GM23338 (cell line): ENCODE measurements around the gene HSPE1. TPM values are rescaled to one million over a fixed set of nuclear protein-coding genes. Genes with fewer than 3 reads are reported as not detected.

Experiments
- ATAC-seq: fragments of 200-7000 bp; cut with Tn5 transposase; 3 replicates; pipeline ENCODE4 v1.9.1; 2020
- DNase-seq: peaks from one replicate; pipeline ENCODE4 v3.0.0-alpha.2; 2015; ENCODE audit warnings: low spot score
- H2AFZ ChIP-seq: fragments of 200-600 bp; sonication (generic); 2 replicates; pipeline ENCODE4 v1.8.0; 2016; ENCODE audit warnings: antibody characterized with exemption, mild to moderate bottlenecking, moderate library complexity
- H3F3A ChIP-seq: fragments of 200-600 bp; sonication (generic); replicated peaks from 2 replicates; pipeline ENCODE4 v1.8.0; 2017; ENCODE audit warnings: antibody characterized with exemption, mixed run types, low read depth
- H3K27ac ChIP-seq: fragments of 200-600 bp; sonication (generic); 2 replicates; pipeline ENCODE4 v1.6.1; 2016; ENCODE audit warnings: low read depth
- H3K27me3 ChIP-seq: fragments of 200-600 bp; sonication (generic); 2 replicates; pipeline ENCODE4 v1.8.0; 2016; ENCODE audit warnings: mild to moderate bottlenecking, mixed run types, moderate library complexity; ENCODE audit not compliant: insufficient read depth
- H3K36me3 ChIP-seq: fragments of 200-600 bp; sonication (generic); 2 replicates; pipeline ENCODE4 v1.8.0; 2016; ENCODE audit warnings: mild to moderate bottlenecking; ENCODE audit not compliant: insufficient read depth
- H3K4me1 ChIP-seq: fragments of 200-600 bp; sonication (generic); 2 replicates; pipeline ENCODE4 v1.8.0; 2016; ENCODE audit warnings: mild to moderate bottlenecking, moderate library complexity; ENCODE audit not compliant: insufficient read depth
- H3K4me2 ChIP-seq: fragments of 200-600 bp; sonication (generic); 2 replicates; pipeline ENCODE4 v1.7.1; 2017; ENCODE audit warnings: mixed run types
- H3K4me3 ChIP-seq: fragments of 200-600 bp; sonication (generic); 2 replicates; pipeline ENCODE4 v1.6.1; 2016; ENCODE audit warnings: mixed run types
- H3K79me2 ChIP-seq: fragments of 200-600 bp; sonication (generic); replicated peaks from 2 replicates; pipeline ENCODE4 v1.8.0; 2017; ENCODE audit warnings: mild to moderate bottlenecking; ENCODE audit not compliant: insufficient read depth
- H3K9me2 ChIP-seq: fragments of 200-600 bp; sonication (generic); 2 replicates; pipeline ENCODE4 v1.8.0; 2017; ENCODE audit not compliant: insufficient read depth
- H4K20me1 ChIP-seq: fragments of 200-600 bp; sonication (generic); replicated peaks from 2 replicates; pipeline ENCODE4 v1.8.0; 2017; ENCODE audit warnings: mild to moderate bottlenecking; ENCODE audit not compliant: insufficient read depth
- H3K27ac Mint-ChIP-seq: 2 replicates; pipeline ENCODE4 v1.8.0; 2020; ENCODE audit warnings: inconsistent platforms, mild to moderate bottlenecking, moderate library complexity, mixed read lengths
- H3K27me3 Mint-ChIP-seq: 3 replicates; pipeline ENCODE4 v1.8.0; 2022; ENCODE audit warnings: low read depth, mild to moderate bottlenecking, moderate library complexity, mixed read lengths, inconsistent platforms; ENCODE audit not compliant: insufficient read depth, poor library complexity
- H3K36me3 Mint-ChIP-seq: 3 replicates; pipeline ENCODE4 v1.8.0; 2021; ENCODE audit warnings: low read depth, mild to moderate bottlenecking, inconsistent platforms, moderate library complexity, mixed read lengths
- H3K4me1 Mint-ChIP-seq: 3 replicates; pipeline ENCODE4 v1.8.0; 2020; ENCODE audit warnings: mild to moderate bottlenecking, inconsistent platforms, mixed read lengths
- H3K4me3 Mint-ChIP-seq: 3 replicates; pipeline ENCODE4 v1.8.0; 2021; ENCODE audit warnings: moderate library complexity, mild to moderate bottlenecking, inconsistent platforms, mixed read lengths
- H3K9me3 Mint-ChIP-seq: 3 replicates; pipeline ENCODE4 v1.8.0; 2020; ENCODE audit warnings: moderate library complexity, mild to moderate bottlenecking, inconsistent platforms, mixed read lengths
- CREB1 ChIP-seq: fragments of 250-450 bp; sonication (Bioruptor Pico); IDR thresholded peaks from 2 replicates; pipeline ENCODE4 v1.5.0; 2020; ENCODE audit warnings: low read depth, mild to moderate bottlenecking, moderate library complexity
- CTCF ChIP-seq, 2 experiments: fragments of 200-600 bp in 1 of 2; sonication (generic) in 1 of 2; conservative IDR thresholded peaks; 2 replicates each; pipeline versions ENCODE4 v1.5.1 to v1.6.1; 2016 to 2017; ENCODE audit warnings: antibody characterized with exemption in 2 of 2, low read depth in 2 of 2, mild to moderate bottlenecking in 2 of 2, moderate library complexity in 1 of 2
- ETS1 ChIP-seq: IDR thresholded peaks from 2 replicates; pipeline ENCODE4 v1.6.1; 2016; ENCODE audit warnings: antibody characterized with exemption
- EZH2 ChIP-seq: fragments of 200-600 bp; sonication (generic); IDR thresholded peaks from one replicate; pipeline ENCODE4 v1.8.0; 2017; ENCODE audit warnings: antibody characterized with exemption, mild to moderate bottlenecking, low read depth; ENCODE audit not compliant: unreplicated experiment
- EZH2phosphoT487 ChIP-seq: fragments of 200-600 bp; sonication (generic); IDR thresholded peaks from one replicate; pipeline ENCODE4 v1.8.1; 2018; ENCODE audit warnings: antibody characterized with exemption; ENCODE audit not compliant: unreplicated experiment
- JUNB ChIP-seq: IDR thresholded peaks from one replicate; pipeline ENCODE4 v1.6.1; 2016; ENCODE audit warnings: antibody characterized with exemption; ENCODE audit not compliant: unreplicated experiment
- NANOG ChIP-seq: IDR thresholded peaks from 2 replicates; pipeline ENCODE4 v1.6.1; 2016; ENCODE audit warnings: antibody characterized with exemption, borderline replicate concordance
- POLR2AphosphoS5 ChIP-seq: IDR thresholded peaks from 2 replicates; pipeline ENCODE4 v1.6.1; 2016; ENCODE audit warnings: antibody characterized with exemption, low read depth
- REST ChIP-seq: IDR thresholded peaks from one replicate; pipeline ENCODE4 v1.6.1; 2018; ENCODE audit warnings: antibody characterized with exemption; ENCODE audit not compliant: unreplicated experiment
- STAT1 ChIP-seq: IDR thresholded peaks from one replicate; pipeline ENCODE4 v1.6.1; 2016; ENCODE audit warnings: antibody characterized with exemption; ENCODE audit not compliant: unreplicated experiment
- ZNF114 ChIP-seq: fragments of 250-450 bp; sonication (Bioruptor Pico); IDR thresholded peaks from 2 replicates; pipeline ENCODE4 v1.5.0; 2020; ENCODE audit warnings: mild to moderate bottlenecking, moderate library complexity
- ZNF331 ChIP-seq: fragments of 250-450 bp; sonication (Bioruptor Pico); IDR thresholded peaks from 2 replicates; pipeline ENCODE4 v1.5.0; 2020; ENCODE audit warnings: low read depth, mild to moderate bottlenecking, moderate library complexity
- ZNF462 ChIP-seq: fragments of 250-450 bp; sonication (Bioruptor Pico); IDR thresholded peaks from 2 replicates; pipeline ENCODE4 v1.5.0; 2020; ENCODE audit warnings: mild to moderate bottlenecking, moderate library complexity
- polyA plus RNA-seq: library from polyadenylated mRNA; unstranded; fragments of >200 nt; fragmentation: Nextera tagmentation; extraction: Ambion mirVana; gene quantifications from 2 replicates; pipeline ENCODE4 v1.2.1, GENCODE V29; 2016
- total RNA-seq: library from RNA; depleted of rRNA; stranded (reverse); fragments of >200 nt; shearing (Covaris generic); gene quantifications from 2 replicates; pipeline ENCODE4 v1.2.3, GENCODE V29; 2014

HSPE1 gene
- total and polyA plus RNA-seq, 2 experiments from 2014 or later = 328 to 1,529 TPM

- no peak for ATAC-seq
- H3K36me3 Mint-ChIP-seq = peaks cover 46% of the 10 kb centered on the region
- peaks cover 23% of the 10 kb centered on the region for H3K9me3 Mint-ChIP-seq
These were observed 19.8 kb upstream of the HSPE1 start for GRCh38 chr2:197480165-197481036.

More at GRCh38 chr2:197480165-197481036, 19.8 kb upstream of the HSPE1 start:
- H3K27ac ChIP-seq = no peak overlapping the region
- H3K4me3 ChIP-seq = no peak overlapping the region
- no peaks in the 10 kb centered on the region for H4K20me1 ChIP-seq
- H3K4me2 ChIP-seq = no peak overlapping the region
- no peaks in the 10 kb centered on the region for H3K4me1 ChIP-seq
- Mint-ChIP-seq H3K4me1 (no peaks in the 10 kb centered on the region), H3K27me3 (peaks cover 8% of the 10 kb centered on the region), H3K4me3 (no peak overlapping the region), H3K27ac (no peak overlapping the region)
- H2AFZ ChIP-seq = no peak overlapping the region
- no peak for TF ChIP-seq POLR2AphosphoS5
- TF ChIP-seq ZNF462 (CRISPR knock-in tag) = no peak
- no peak for TF ChIP-seq CREB1 (CRISPR knock-in tag)
- TF ChIP-seq ETS1 = no peak
- TF ChIP-seq CTCF (conservative IDR thresholded peaks at IDR 0.05; ENCODE audit: low read depth in 2 of 2) = no peak
- no peak for TF ChIP-seq ZNF331 (CRISPR knock-in tag)
- no peak for TF ChIP-seq JUNB
- no peak for TF ChIP-seq STAT1
- TF ChIP-seq ZNF114 = no peak
- TF ChIP-seq NANOG = no peak
- TF ChIP-seq EZH2phosphoT487 = no peak
- no peak for TF ChIP-seq REST
- no peak for TF ChIP-seq EZH2
- H3F3A ChIP-seq = peaks cover 13% of the 10 kb centered on the region
- no peaks in the 10 kb centered on the region for H3K79me2 ChIP-seq
- H3K9me2 ChIP-seq = no peaks in the 10 kb centered on the region
- no peaks in the 10 kb centered on the region for H3K27me3 ChIP-seq
- H3K36me3 ChIP-seq = peaks cover 4% of the 10 kb centered on the region
- DNase-seq = no peak
